Vagina (tissue), 2 donors: ENCODE results near the gene ZEB2. TPM values are rescaled to one million over a fixed set of nuclear protein-coding genes. Genes with fewer than 3 reads are reported as not detected.
A peak's percentile ranks its signal among the peaks of the same experiment; 100 is the strongest.

Experiments
- DNase-seq, 2 donors: peaks; one replicate each; pipeline ENCODE4 v3.0.0-alpha.2; 2017; ENCODE audit errors: extremely low spot score in 2 of 2
- H3K27ac ChIP-seq: fragments of 200-600 bp; sonication (generic); one replicate; pipeline ENCODE4 v1.5.1; 2019
- H3K27me3 ChIP-seq: fragments of 200-600 bp; sonication (generic); one replicate; pipeline ENCODE4 v1.5.1; 2019
- H3K36me3 ChIP-seq, 2 donors: fragments of 200-600 bp; sonication (generic); one replicate each; pipeline ENCODE4 v1.5.1; 2017 to 2019
- H3K4me1 ChIP-seq: fragments of 200-600 bp; sonication (generic); one replicate; pipeline ENCODE4 v1.5.1; 2019
- H3K4me3 ChIP-seq, 2 donors: fragments of 200-600 bp; sonication (generic); 1 replicate in 1 of 2; 2 replicates in 1 of 2; pipeline ENCODE4 v1.5.1; 2016 to 2019
- H3K9me3 ChIP-seq: fragments of 200-600 bp; sonication (generic); one replicate; pipeline ENCODE4 v1.5.1; 2019
- POLR2A ChIP-seq, 2 donors: fragments of 450-650 bp; IDR thresholded peaks; one replicate each; pipeline ENCODE4 v1.6.1; 2017; ENCODE audit warnings: antibody characterized with exemption in 2 of 2, mild to moderate bottlenecking in 2 of 2, moderate library complexity in 2 of 2
- POLR2AphosphoS5 ChIP-seq, 2 donors: sonication (generic); formaldehyde crosslinking; IDR thresholded peaks; one replicate each; pipeline ENCODE4 v1.9.0; 2017; ENCODE audit warnings: antibody characterized with exemption in 2 of 2, mild to moderate bottlenecking in 2 of 2, low read depth in 1 of 2; ENCODE audit not compliant: insufficient read depth in 1 of 2
- intact Hi-C: fragments of 100-400 bp; cut with DNase I; formaldehyde crosslinking; loops from one replicate; pipeline ENCODE4 v1.15.1; 2023
- total RNA-seq: library from RNA; depleted of rRNA; stranded (reverse); fragments of >200 nt; gene quantifications from one replicate; pipeline ENCODE4 v1.2.3, GENCODE V29; 2016
- TF ChIP-seq, protein P1 (sequence below), 3 experiments: fragments of 450-650 bp in 2 of 3; fragments of 200-600 bp in 1 of 3; sonication (generic) in 1 of 3; IDR thresholded peaks; one replicate each; pipeline ENCODE4 v1.5.1; 2017 to 2019; ENCODE audit warnings: antibody characterized with exemption in 3 of 3, mild to moderate bottlenecking in 2 of 3, moderate library complexity in 2 of 3

Gene ZEB2
- total RNA-seq, 1 donor from 2014 or later, result 63.6 TPM

DNA sequence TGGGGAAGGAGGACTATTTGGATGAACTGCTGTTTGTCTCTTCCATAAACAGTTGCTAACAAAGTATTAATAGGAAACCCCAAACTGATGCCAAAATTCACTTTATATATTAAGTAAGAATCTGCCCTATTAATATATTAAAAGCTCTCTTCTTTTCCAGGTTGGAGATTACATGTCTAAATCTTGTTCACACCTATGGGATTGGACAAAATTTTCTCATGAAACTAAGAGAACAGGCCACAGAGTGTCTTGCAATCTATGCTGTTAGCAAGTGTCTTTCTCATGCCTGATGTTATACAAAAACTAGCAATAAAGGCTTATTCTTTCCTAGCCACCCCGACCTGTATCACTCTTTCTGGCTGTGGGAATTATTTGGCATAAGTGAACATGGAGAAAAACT lies 18.3 kb downstream of the ZEB2 start:
- no peaks in the 10 kb centered on the region for H3K9me3 ChIP-seq
- TF ChIP-seq POLR2A (IDR thresholded peaks at IDR 0.05), result no peak
- no peak for TF ChIP-seq POLR2AphosphoS5 (IDR thresholded peaks at IDR 0.05; ENCODE audit: insufficient read depth in 1 of 2, low read depth in 1 of 2)
- TF ChIP-seq, protein P1, sequence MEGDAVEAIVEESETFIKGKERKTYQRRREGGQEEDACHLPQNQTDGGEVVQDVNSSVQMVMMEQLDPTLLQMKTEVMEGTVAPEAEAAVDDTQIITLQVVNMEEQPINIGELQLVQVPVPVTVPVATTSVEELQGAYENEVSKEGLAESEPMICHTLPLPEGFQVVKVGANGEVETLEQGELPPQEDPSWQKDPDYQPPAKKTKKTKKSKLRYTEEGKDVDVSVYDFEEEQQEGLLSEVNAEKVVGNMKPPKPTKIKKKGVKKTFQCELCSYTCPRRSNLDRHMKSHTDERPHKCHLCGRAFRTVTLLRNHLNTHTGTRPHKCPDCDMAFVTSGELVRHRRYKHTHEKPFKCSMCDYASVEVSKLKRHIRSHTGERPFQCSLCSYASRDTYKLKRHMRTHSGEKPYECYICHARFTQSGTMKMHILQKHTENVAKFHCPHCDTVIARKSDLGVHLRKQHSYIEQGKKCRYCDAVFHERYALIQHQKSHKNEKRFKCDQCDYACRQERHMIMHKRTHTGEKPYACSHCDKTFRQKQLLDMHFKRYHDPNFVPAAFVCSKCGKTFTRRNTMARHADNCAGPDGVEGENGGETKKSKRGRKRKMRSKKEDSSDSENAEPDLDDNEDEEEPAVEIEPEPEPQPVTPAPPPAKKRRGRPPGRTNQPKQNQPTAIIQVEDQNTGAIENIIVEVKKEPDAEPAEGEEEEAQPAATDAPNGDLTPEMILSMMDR (IDR thresholded peaks at IDR 0.05), result no peak
- no peak overlapping the region for H3K4me3 ChIP-seq
- intact Hi-C loops, result no loop called here
- H3K36me3 ChIP-seq, result no peaks in the 10 kb centered on the region
- DNase-seq, result no peak
- peak overlapping the region; percentile 24 for H3K27ac ChIP-seq
- H3K4me1 ChIP-seq, result peaks cover 61% of the 10 kb centered on the region
- no peaks in the 10 kb centered on the region for H3K27me3 ChIP-seq

DNA sequence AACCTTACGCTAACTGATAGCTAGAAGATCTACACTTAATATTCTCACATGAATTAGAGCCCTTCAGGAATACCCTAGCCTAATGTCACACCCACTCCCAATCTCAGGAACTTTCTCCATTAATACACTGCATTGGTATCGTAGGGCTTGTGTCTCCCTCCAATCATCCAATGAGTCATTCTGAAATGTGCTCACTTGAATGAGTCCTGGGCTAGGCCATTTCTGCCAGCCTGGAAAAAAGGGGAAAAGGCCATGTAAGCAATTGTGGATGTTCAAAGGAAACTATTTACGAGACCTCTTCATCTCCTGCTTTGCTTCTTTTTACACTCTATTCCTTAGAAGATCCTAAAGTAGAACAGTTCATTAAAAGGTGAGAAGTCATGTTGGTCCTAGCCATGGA lies 18.8 kb downstream of the ZEB2 start:
- Histone ChIP-seq H3K36me3 (no peaks in the 10 kb centered on the region), H3K4me3 (no peak overlapping the region), H3K9me3 (no peaks in the 10 kb centered on the region), H3K4me1 (peaks cover 63% of the 10 kb centered on the region), H3K27ac (peak overlapping the region; percentile 24), H3K27me3 (no peaks in the 10 kb centered on the region)
- no peak for TF ChIP-seq POLR2A (IDR thresholded peaks at IDR 0.05)
- TF ChIP-seq, protein P1 (IDR thresholded peaks at IDR 0.05), result no peak
- no peak for TF ChIP-seq POLR2AphosphoS5 (IDR thresholded peaks at IDR 0.05; ENCODE audit: insufficient read depth in 1 of 2, low read depth in 1 of 2)
- intact Hi-C loops, result no loop called here
- no peak for DNase-seq

DNA sequence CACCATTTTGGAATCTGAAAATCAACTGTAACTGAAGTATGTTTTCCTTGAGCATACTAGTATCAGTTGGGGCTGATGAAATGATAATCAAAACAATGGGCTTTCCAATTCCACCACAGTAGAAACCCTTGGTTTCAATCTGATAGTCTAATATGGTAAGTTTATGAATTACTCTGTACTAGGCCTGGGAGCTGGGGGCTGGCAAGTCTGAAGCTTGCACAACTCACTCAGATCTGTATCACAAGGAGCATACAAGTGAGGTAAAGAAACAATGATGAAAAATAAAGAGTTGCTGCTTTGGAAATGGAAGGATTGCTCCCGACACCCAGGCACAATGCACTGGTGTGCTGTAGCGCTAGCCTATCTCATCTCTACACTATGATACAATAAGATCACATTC lies 19.4 kb downstream of the ZEB2 start:
- H3K4me1 ChIP-seq, result peaks cover 63% of the 10 kb centered on the region
- H3K9me3 ChIP-seq, result no peaks in the 10 kb centered on the region
- no peaks in the 10 kb centered on the region for H3K27me3 ChIP-seq
- no peak overlapping the region for H3K27ac ChIP-seq
- intact Hi-C loops, result no loop called here
- no peak for TF ChIP-seq POLR2AphosphoS5 (IDR thresholded peaks at IDR 0.05; ENCODE audit: insufficient read depth in 1 of 2, low read depth in 1 of 2)
- TF ChIP-seq, protein P1 (IDR thresholded peaks at IDR 0.05), result no peak
- no peak for TF ChIP-seq POLR2A (IDR thresholded peaks at IDR 0.05)
- H3K36me3 ChIP-seq, result no peaks in the 10 kb centered on the region
- H3K4me3 ChIP-seq, result no peak overlapping the region
- no peak for DNase-seq

DNA sequence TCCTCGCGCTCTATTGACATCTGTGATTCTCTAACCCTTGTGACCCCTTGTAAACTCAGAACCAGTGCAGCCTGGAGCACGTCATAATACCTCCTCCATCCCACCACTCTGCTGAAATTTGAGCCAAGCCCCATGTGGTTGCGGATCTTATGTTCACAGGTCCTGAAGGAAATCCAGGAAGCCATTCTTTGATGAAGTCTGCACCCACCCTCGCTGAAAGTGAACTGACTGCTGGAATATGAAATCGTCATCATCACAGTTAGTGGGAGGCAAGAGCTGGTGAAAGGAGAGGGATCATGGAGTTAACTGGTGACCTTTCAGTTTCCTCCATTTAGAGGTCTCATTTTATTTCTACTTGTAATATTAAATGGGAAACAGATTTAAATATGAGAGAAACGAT lies 21.6 kb downstream of the ZEB2 start:
- no peaks in the 10 kb centered on the region for H3K36me3 ChIP-seq
- no peaks in the 10 kb centered on the region for H3K9me3 ChIP-seq
- intact Hi-C loops, result no loop called here
- H3K27ac ChIP-seq, result no peak overlapping the region
- peaks cover 50% of the 10 kb centered on the region for H3K4me1 ChIP-seq
- DNase-seq, result no peak
- H3K27me3 ChIP-seq, result no peaks in the 10 kb centered on the region
- TF ChIP-seq, protein P1 (IDR thresholded peaks at IDR 0.05), result no peak
- TF ChIP-seq POLR2A (IDR thresholded peaks at IDR 0.05) (no peak), POLR2AphosphoS5 (IDR thresholded peaks at IDR 0.05; ENCODE audit: insufficient read depth in 1 of 2, low read depth in 1 of 2) (no peak)
- H3K4me3 ChIP-seq, result no peak overlapping the region

DNA sequence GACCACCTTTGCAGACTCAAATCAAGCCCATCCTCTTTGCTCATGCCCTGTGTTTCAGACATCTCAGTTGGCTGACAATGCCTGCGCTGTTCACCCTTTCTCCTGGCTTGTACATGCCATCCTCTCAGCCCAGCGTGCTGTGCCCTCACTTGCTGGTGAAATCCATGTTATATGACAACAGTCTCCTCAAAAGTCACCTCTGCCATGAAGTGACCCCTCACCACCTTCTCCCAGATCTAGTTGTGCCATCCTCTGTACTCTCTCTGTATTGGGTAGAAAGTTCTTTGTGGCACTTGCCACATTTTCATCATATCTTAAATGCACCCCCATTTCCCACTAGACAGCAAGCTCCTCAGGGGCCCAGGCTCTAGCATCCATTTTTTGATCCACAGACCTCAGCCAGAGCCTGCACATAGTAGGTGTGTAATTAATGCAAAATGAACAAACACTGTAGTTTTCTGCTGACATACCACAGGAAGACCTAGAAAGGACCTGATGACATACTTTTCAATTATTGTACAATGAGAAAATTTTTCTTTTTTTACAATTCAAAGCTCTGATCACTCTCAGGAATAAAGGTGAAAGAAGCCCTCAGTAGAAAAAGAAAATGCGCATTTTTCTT lies 22.8 kb downstream of the ZEB2 start:
- Histone ChIP-seq H3K27ac (no peak overlapping the region), H3K4me3 (no peak overlapping the region), H3K4me1 (peaks cover 41% of the 10 kb centered on the region), H3K36me3 (no peaks in the 10 kb centered on the region), H3K9me3 (no peaks in the 10 kb centered on the region), H3K27me3 (no peaks in the 10 kb centered on the region)
- no peak for DNase-seq
- TF ChIP-seq POLR2AphosphoS5 (IDR thresholded peaks at IDR 0.05; ENCODE audit: insufficient read depth in 1 of 2, low read depth in 1 of 2) (no peak), POLR2A (IDR thresholded peaks at IDR 0.05) (no peak)
- TF ChIP-seq, protein P1 (IDR thresholded peaks at IDR 0.05), result no peak
- intact Hi-C loops, result no loop called here
